BJ (cell line): ENCODE data around the gene PDPR. TPM values are rescaled to one million over a fixed set of nuclear protein-coding genes. Genes with fewer than 3 reads are reported as not detected.
"Not testable (repeated sequence)": the region's sequence is repeated elsewhere in the genome, so short reads cannot be mapped to it uniquely, and the experiment has no call there.

Experiments used
- CTCF ChIA-PET: fragments of 350-600 bp; formaldehyde crosslinking; extraction: SDS; loops from one replicate; lab custom pipeline; 2021; ENCODE audit warnings: antibody characterized with exemption, inconsistent platforms; lab: Yijun Ruan, JAX
- POLR2A ChIA-PET: fragments of 300-600 bp; sonication (Branson Sonifier 250); formaldehyde crosslinking; extraction: SDS; loops from one replicate; lab custom pipeline; 2021; ENCODE audit warnings: antibody characterized with exemption; lab: Charles Lee
- DNase-seq: peaks from one replicate; pipeline ENCODE4 v3.0.0-alpha.2; 2011; ENCODE audit warnings: low read depth
- H3K27me3 ChIP-seq: 2 replicates; pipeline ENCODE4 v1.6.0; 2011; ENCODE audit warnings: low read length; ENCODE audit not compliant: control insufficient read depth, insufficient read depth
- H3K36me3 ChIP-seq: 2 replicates; pipeline ENCODE4 v1.5.1; 2011; ENCODE audit warnings: low read length; ENCODE audit not compliant: control insufficient read depth, insufficient read depth
- H3K4me3 ChIP-seq: 2 replicates; pipeline ENCODE4 v1.5.1; 2011; ENCODE audit warnings: low read depth, mild to moderate bottlenecking, control low read depth, low read length
- polyA plus RNA-seq: library from polyadenylated mRNA; depleted of rRNA; stranded (reverse); fragments of >200 nt; gene quantifications from 2 replicates; pipeline ENCODE4 v1.2.3, GENCODE V29; 2011
- TF ChIP-seq, protein P1 (sequence below): IDR thresholded peaks from 2 replicates; pipeline ENCODE4 v1.5.1; 2011; ENCODE audit warnings: low read depth, mild to moderate bottlenecking, control low read depth, inconsistent platforms, low read length, moderate library complexity; ENCODE audit not compliant: insufficient read depth

Gene PDPR
- polyA plus RNA-seq, 1 experiment = 32.0 TPM

DNA sequence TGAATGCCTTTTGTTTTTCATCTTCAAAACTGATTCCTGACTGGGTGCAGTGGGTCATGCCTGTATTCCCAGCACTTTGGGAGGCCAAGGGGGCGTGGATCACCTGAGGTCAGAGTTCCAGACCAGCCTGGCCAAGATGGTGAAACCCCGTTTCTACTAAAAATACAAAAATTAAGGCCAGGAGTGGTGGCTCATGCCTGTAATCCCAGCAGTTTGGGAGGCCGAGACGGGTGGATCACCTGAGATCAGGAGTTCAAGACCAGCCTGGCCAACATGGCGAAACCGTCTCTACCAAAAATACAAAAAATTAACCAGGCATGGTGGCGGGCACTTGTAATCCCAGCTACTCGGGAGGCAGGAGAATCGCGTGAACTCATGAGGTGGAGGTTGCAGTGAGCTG lies 28.6 kb downstream of the PDPR start:
- H3K4me3 ChIP-seq, CTCF ChIA-PET, H3K27me3 ChIP-seq, DNase-seq, H3K36me3 ChIP-seq, POLR2A ChIA-PET: not testable (repeated sequence)

- POLR2A ChIA-PET, CTCF ChIA-PET, H3K4me3 ChIP-seq, H3K27me3 ChIP-seq, DNase-seq, H3K36me3 ChIP-seq: not testable (repeated sequence)
Observed at GRCh38 chr16:70143231-70143895, 29.2 kb downstream of the PDPR start.

DNA sequence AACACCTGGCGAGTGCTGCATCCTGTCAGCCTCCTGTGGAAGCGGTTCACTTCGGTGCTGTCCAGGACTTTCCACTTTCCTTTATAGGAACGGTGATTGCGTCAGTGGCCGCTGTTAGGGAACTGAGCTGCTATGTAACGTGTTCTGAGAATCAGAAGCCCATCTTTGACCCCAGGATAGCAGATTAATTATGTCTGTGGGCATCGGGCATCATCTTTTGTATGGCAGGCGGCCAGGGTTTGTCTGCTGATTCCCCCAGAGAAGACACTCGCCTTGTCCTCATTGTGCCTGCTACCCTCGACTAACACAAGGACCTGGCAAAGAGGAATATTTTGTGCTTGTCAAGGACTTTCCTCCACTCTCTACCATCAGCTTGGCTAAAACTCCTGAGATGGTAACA lies 33.7 kb downstream of the PDPR start:
- CTCF ChIA-PET, H3K27me3 ChIP-seq, POLR2A ChIA-PET, H3K4me3 ChIP-seq, DNase-seq: not testable (repeated sequence)
- H3K36me3 ChIP-seq = peaks cover 12% of the 10 kb centered on the region

DNA sequence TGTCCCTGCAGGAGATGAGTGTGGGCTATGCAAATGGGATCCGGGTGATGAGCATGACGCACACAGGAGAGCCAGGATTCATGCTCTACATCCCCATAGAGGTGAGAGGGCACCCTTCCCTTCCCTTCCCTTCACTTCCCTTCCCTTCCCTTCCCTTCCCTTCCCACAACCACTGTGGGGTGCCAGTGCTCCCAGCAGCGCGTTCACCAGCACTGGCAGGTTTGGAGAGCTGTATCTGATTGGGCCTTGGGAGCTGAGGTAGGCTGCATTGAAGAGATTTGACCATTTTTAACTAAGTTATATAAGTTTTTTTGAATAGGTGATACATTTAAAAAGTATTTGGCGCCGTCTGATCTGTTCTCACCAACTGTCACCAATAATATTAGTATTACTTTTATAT lies 34.3 kb downstream of the PDPR start:
- CTCF ChIA-PET, H3K4me3 ChIP-seq, H3K27me3 ChIP-seq, DNase-seq, POLR2A ChIA-PET: not testable (repeated sequence)
- peaks cover 14% of the 10 kb centered on the region for H3K36me3 ChIP-seq

DNA sequence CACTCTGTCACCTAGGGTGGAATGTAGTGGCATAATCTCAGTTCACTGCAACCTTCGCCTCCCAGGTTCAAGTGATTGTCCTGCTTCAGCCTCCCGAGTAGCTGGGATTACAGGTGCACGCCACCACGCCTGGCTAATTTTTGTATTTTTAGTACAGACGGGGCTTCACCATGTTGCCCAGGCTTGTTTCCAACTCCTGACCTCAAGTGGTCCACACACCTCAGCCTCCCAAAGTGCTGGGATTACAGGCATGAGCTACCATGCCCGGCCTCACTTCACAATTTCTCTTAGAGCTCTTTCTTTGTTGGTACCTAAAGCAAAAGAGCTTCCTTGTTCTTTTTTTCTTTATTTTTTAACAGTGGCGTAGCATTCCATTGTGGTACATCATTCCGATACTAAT lies 35.2 kb downstream of the PDPR start:
- DNase-seq, H3K4me3 ChIP-seq, POLR2A ChIA-PET, H3K27me3 ChIP-seq, CTCF ChIA-PET: not testable (repeated sequence)
- peaks cover 14% of the 10 kb centered on the region for H3K36me3 ChIP-seq

GRCh38 chr16:70151391-70151790 lies 37.3 kb downstream of the PDPR start:
- H3K36me3 ChIP-seq = peaks cover 19% of the 10 kb centered on the region
- ChIA-PET POLR2A (no interaction called here), CTCF (interaction anchor here (1.3 to 1.4 kb wide), 2 partner anchors 11 to 13 kb away, joined by 3 to 5 read pairs; no protein-coding TSS in a partner anchor)
- no peak for DNase-seq
- TF ChIP-seq, protein P1, sequence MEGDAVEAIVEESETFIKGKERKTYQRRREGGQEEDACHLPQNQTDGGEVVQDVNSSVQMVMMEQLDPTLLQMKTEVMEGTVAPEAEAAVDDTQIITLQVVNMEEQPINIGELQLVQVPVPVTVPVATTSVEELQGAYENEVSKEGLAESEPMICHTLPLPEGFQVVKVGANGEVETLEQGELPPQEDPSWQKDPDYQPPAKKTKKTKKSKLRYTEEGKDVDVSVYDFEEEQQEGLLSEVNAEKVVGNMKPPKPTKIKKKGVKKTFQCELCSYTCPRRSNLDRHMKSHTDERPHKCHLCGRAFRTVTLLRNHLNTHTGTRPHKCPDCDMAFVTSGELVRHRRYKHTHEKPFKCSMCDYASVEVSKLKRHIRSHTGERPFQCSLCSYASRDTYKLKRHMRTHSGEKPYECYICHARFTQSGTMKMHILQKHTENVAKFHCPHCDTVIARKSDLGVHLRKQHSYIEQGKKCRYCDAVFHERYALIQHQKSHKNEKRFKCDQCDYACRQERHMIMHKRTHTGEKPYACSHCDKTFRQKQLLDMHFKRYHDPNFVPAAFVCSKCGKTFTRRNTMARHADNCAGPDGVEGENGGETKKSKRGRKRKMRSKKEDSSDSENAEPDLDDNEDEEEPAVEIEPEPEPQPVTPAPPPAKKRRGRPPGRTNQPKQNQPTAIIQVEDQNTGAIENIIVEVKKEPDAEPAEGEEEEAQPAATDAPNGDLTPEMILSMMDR = no peak
- no peak overlapping the region for H3K4me3 ChIP-seq
- no peaks in the 10 kb centered on the region for H3K27me3 ChIP-seq

DNA sequence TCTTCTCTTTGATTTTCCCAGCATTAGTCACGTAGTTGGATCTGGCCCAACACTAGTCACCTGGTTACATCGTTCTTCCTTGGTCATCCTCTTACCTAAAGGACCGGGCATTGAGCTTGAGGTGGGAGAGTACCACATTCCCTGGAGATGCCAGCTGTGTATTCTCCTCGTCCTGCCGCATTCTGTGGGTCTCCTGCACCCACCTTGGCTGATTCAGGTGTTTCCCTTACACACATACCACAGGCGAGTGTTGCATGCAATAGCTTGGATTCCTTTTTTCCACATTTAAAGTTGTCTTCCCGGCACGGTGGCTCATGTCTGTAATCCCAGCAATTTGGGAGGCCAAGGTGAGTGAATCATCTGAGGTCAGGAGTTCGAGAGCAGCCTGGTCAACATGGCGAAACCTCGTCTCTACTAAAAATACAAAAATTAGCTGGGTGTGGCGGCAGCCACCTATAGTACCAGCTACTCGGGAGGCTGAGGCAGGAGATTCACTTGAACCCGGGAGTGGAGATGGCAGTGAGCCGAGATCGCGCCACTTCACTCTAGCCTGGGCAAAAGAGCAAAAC lies 37.9 kb downstream of the PDPR start:
- Histone ChIP-seq H3K36me3 (peaks cover 24% of the 10 kb centered on the region), H3K27me3 (no peaks in the 10 kb centered on the region), H3K4me3 (no peak overlapping the region)
- ChIA-PET CTCF (interaction anchor here (0.8 to 1.4 kb wide), 3 partner anchors 10 to 61 kb away, joined by 3 to 5 read pairs (median 3); no protein-coding TSS in a partner anchor), POLR2A (no interaction called here)
- DNase-seq = no peak
- TF ChIP-seq, protein P1 = no peak
